ENCODE data around the gene MBP.

Gene MBP

GRCh38 chr18:77131652-77132368 lies 773 bp downstream of the MBP start:
- no peaks in the 10 kb centered on the region for H3K36me3 ChIP-seq (ENCODE audit: control insufficient read depth in 1 of 2, insufficient read depth in 2 of 2, low read length in 2 of 2)
- H3K27ac ChIP-seq (ENCODE audit: low read length), result peak overlapping the region; percentile 84
- no peaks in the 10 kb centered on the region for H3K9me3 ChIP-seq (ENCODE audit: control insufficient read depth in 1 of 2, low read length in 2 of 2)
- peaks cover 3 to 14% of the 10 kb centered on the region in 2 donors for H3K4me1 ChIP-seq (ENCODE audit: control insufficient read depth in 1 of 2, insufficient read depth in 2 of 2, low read length in 2 of 2)
- peak overlapping the region; percentile 61 to 68 for H3K4me3 ChIP-seq (ENCODE audit: low read depth in 1 of 2, low read length in 2 of 2)
- no peaks in the 10 kb centered on the region for H3K27me3 ChIP-seq (ENCODE audit: low read depth, low read length)

DNA sequence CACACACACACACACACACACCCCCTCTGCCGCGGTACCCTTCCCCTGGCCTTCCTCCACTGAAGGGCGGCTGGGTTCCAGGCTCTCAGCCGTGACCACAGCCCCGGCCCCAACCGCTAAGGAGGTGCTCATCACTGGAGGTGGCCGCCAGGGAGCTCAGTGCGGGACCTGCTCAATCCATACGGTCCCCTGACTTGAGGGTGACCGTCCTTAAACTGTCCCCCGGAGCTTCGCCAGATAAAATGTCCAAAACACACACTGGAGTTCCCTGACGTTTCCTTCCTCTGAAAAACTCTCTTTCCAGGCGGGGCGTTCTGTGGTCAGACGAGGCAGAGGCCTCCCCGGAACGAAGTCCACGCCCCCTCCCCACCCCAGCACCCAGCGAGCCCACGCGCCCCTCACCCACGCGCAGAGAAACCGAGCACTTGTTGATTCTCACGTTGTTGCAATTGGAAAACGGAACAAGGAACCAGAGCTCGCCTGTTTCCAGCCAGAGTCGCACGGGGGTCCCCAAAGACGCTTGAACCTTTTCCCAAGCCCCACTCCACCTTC lies 1.4 kb downstream of the MBP start:
- no peaks in the 10 kb centered on the region for H3K27me3 ChIP-seq (ENCODE audit: low read depth, low read length)
- H3K36me3 ChIP-seq (ENCODE audit: control insufficient read depth in 1 of 2, insufficient read depth in 2 of 2, low read length in 2 of 2), result no peaks in the 10 kb centered on the region
- peak overlapping the region; percentile 61 to 68 for H3K4me3 ChIP-seq (ENCODE audit: low read depth in 1 of 2, low read length in 2 of 2)
- H3K9me3 ChIP-seq (ENCODE audit: control insufficient read depth in 1 of 2, low read length in 2 of 2), result no peaks in the 10 kb centered on the region
- H3K4me1 ChIP-seq (ENCODE audit: control insufficient read depth in 1 of 2, insufficient read depth in 2 of 2, low read length in 2 of 2), result peaks cover 3 to 14% of the 10 kb centered on the region in 2 donors
- H3K27ac ChIP-seq (ENCODE audit: low read length), result peak overlapping the region; percentile 84

GRCh38 chr18:77130229-77131099 lies 2.1 kb downstream of the MBP start:
- Histone ChIP-seq H3K27me3 (ENCODE audit: low read depth, low read length) (no peaks in the 10 kb centered on the region), H3K9me3 (ENCODE audit: control insufficient read depth in 1 of 2, low read length in 2 of 2) (no peaks in the 10 kb centered on the region), H3K4me1 (ENCODE audit: control insufficient read depth in 1 of 2, insufficient read depth in 2 of 2, low read length in 2 of 2) (peaks cover 3 to 14% of the 10 kb centered on the region in 2 donors), H3K27ac (ENCODE audit: low read length) (peak overlapping the region; percentile 84), H3K4me3 (ENCODE audit: low read depth in 1 of 2, low read length in 2 of 2) (peak overlapping the region; percentile 61 to 68), H3K36me3 (ENCODE audit: control insufficient read depth in 1 of 2, insufficient read depth in 2 of 2, low read length in 2 of 2) (no peaks in the 10 kb centered on the region)

DNA sequence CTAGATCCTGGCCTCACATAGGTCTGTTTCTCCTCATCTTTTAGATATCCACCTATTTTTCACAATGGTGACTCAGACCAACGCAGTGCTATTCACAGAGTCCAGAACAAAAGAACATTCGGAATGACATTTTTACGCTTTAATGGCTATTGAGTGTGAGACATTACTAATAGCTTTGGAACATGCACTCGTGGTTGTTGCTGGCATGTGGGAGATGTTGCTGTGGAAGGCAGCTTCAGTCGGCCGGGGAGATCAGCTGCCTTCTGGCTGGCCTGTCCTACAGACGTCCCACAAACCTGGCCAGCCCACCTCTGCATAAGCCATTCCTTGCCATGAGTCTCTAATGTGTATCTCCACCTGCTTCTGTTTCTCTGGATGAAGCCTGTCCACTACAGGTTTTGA lies 3.4 kb downstream of the MBP start:
- H3K9me3 ChIP-seq (ENCODE audit: control insufficient read depth in 1 of 2, low read length in 2 of 2), result no peaks in the 10 kb centered on the region
- no peak overlapping the region for H3K4me3 ChIP-seq (ENCODE audit: low read depth in 1 of 2, low read length in 2 of 2)
- no peaks in the 10 kb centered on the region for H3K36me3 ChIP-seq (ENCODE audit: control insufficient read depth in 1 of 2, insufficient read depth in 2 of 2, low read length in 2 of 2)
- H3K27me3 ChIP-seq (ENCODE audit: low read depth, low read length), result no peaks in the 10 kb centered on the region
- no peak overlapping the region for H3K27ac ChIP-seq (ENCODE audit: low read length)
- peaks cover 8 to 14% of the 10 kb centered on the region in 2 donors for H3K4me1 ChIP-seq (ENCODE audit: control insufficient read depth in 1 of 2, insufficient read depth in 2 of 2, low read length in 2 of 2)

DNA sequence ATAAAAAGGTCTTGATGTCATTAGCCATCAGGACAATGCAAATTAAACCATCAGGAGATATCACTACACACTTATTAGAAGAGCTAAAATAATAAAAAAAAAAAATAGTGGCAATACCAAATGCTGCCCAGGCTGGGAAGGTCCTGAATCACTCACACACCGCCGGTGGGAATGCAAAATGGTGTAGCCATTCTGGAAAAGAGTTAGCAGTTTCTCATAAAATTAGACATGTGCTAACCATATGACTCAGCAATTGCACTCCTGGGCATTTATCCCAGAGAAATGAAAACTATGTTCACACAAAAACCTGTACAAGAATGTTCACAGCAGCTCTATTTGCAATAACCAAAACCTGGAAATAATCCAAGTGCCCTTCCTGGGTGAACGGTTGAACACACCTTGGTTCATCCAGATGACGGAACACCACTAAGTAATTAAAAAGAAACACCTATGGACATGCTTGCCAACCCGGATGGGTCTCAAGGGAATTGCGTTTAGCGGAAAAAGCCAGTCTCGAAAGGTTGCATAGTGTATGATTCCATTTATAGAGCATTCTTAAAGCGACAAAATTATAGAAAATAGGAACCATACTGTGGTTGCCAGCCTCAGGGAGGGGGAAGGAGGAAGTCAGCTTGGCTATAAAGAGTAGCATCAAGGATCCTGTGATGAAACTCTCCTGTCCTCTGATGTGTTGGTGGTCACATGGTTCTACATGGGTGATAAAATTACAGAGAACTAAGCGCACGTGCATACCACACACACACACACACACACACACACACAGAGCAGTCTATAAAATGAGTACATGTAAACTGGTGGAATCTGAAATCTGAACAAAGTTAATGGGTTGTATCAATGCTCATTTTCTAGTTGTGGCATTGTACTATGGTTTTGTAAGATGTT lies 4.6 kb downstream of the MBP start:
- no peak overlapping the region for H3K4me3 ChIP-seq (ENCODE audit: low read depth in 1 of 2, low read length in 2 of 2)
- H3K27me3 ChIP-seq (ENCODE audit: low read depth, low read length), result no peaks in the 10 kb centered on the region
- peak overlapping the region; percentile 36 for H3K27ac ChIP-seq (ENCODE audit: low read length)
- peaks cover 5 to 20% of the 10 kb centered on the region in 2 donors for H3K4me1 ChIP-seq (ENCODE audit: control insufficient read depth in 1 of 2, insufficient read depth in 2 of 2, low read length in 2 of 2)
- no peaks in the 10 kb centered on the region for H3K36me3 ChIP-seq (ENCODE audit: control insufficient read depth in 1 of 2, insufficient read depth in 2 of 2, low read length in 2 of 2)
- no peaks in the 10 kb centered on the region for H3K9me3 ChIP-seq (ENCODE audit: control insufficient read depth in 1 of 2, low read length in 2 of 2)

DNA sequence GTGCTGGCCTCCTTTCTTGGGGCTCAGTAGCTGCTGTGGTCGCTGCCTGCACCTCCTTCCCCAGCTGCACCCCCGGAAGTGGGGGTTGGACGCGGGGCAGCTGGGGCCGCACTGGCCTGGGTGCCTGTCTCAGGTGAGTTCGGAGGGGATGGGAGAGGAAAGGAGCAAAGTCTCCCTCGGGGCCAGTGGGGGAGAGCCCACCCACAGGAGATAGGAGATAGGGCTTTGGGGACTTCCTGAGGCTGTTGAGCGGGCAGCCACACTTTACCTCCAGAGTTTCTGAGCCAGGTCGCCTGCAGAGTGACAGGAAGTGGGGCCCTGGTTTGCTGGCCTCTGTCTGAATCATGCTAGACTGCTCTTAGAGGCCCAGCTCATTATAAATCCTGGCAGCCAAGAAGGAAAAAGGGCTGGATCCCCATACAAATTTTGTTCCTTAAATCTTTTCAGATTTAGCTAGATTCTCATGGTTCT lies 8.1 kb downstream of the MBP start:
- no peaks in the 10 kb centered on the region for H3K9me3 ChIP-seq (ENCODE audit: control insufficient read depth in 1 of 2, low read length in 2 of 2)
- H3K27me3 ChIP-seq (ENCODE audit: low read depth, low read length), result no peaks in the 10 kb centered on the region
- no peaks in the 10 kb centered on the region for H3K36me3 ChIP-seq (ENCODE audit: control insufficient read depth in 1 of 2, insufficient read depth in 2 of 2, low read length in 2 of 2)
- H3K27ac ChIP-seq (ENCODE audit: low read length), result no peak overlapping the region
- peaks cover 5 to 9% of the 10 kb centered on the region in 2 donors for H3K4me1 ChIP-seq (ENCODE audit: control insufficient read depth in 1 of 2, insufficient read depth in 2 of 2, low read length in 2 of 2)
- no peak overlapping the region for H3K4me3 ChIP-seq (ENCODE audit: low read depth in 1 of 2, low read length in 2 of 2)

DNA sequence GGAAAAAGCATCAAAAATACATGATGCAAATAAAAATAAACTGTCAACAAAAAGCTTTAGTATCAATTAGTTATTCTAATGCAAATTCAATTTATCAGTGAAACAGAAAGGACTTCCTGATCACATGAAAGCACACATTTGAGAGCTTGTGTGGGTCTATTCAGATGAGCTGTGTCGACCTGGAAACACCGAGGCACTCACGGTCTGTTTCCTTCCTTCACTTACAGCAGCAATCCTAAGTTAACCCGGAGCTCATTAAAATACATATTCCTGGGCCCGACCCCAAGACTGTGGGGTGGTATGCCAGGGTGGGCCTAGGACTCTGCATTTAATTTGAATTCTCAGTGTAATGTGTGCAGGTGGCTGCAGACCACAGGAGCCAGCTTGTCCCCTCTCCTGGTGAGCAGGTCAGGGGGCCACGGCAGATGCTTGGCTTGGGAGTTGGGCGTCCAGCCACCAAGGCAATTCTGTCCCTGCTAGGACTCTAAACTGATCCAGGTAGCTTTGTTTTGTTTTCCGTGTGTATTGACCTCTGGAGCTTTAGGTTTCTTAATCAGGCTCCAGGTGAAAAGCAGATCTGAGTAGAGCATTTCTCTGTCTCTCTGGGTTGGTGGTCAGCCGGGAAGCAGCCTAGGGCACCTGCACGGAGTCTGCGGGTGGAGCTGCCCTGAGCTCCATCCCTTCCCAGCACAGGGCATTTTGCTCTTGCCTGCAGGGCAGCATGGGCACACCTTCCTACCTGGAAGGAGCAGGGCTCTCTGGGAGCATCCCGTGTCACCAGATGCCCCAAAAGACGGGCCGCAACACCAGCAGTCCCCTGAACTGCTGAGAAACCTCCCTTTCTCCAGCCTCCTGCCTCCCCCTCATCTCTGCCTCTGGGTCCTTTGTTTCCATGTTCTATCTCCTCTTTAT lies 9.0 kb downstream of the MBP start:
- H3K36me3 ChIP-seq (ENCODE audit: control insufficient read depth in 1 of 2, insufficient read depth in 2 of 2, low read length in 2 of 2), result no peaks in the 10 kb centered on the region
- no peaks in the 10 kb centered on the region for H3K27me3 ChIP-seq (ENCODE audit: low read depth, low read length)
- no peak overlapping the region for H3K4me3 ChIP-seq (ENCODE audit: low read depth in 1 of 2, low read length in 2 of 2)
- no peaks in the 10 kb centered on the region for H3K9me3 ChIP-seq (ENCODE audit: control insufficient read depth in 1 of 2, low read length in 2 of 2)
- H3K27ac ChIP-seq (ENCODE audit: low read length), result no peak overlapping the region
- H3K4me1 ChIP-seq (ENCODE audit: control insufficient read depth in 1 of 2, insufficient read depth in 2 of 2, low read length in 2 of 2), result peaks cover 5 to 6% of the 10 kb centered on the region in 2 donors

- Histone ChIP-seq H3K27me3 (ENCODE audit: low read depth, low read length) (no peaks in the 10 kb centered on the region), H3K4me1 (ENCODE audit: control insufficient read depth in 1 of 2, insufficient read depth in 2 of 2, low read length in 2 of 2) (peaks cover 5 to 6% of the 10 kb centered on the region in 2 donors), H3K36me3 (ENCODE audit: control insufficient read depth in 1 of 2, insufficient read depth in 2 of 2, low read length in 2 of 2) (no peaks in the 10 kb centered on the region), H3K27ac (ENCODE audit: low read length) (no peak overlapping the region), H3K9me3 (ENCODE audit: control insufficient read depth in 1 of 2, low read length in 2 of 2) (no peaks in the 10 kb centered on the region), H3K4me3 (ENCODE audit: low read depth in 1 of 2, low read length in 2 of 2) (no peak overlapping the region)
Observed at GRCh38 chr18:77121523-77121922, 11.1 kb downstream of the MBP start.

- peaks cover 4 to 11% of the 10 kb centered on the region in 2 donors for H3K4me1 ChIP-seq (ENCODE audit: control insufficient read depth in 1 of 2, insufficient read depth in 2 of 2, low read length in 2 of 2)
- no peak overlapping the region for H3K27ac ChIP-seq (ENCODE audit: low read length)
- H3K36me3 ChIP-seq (ENCODE audit: control insufficient read depth in 1 of 2, insufficient read depth in 2 of 2, low read length in 2 of 2), result no peaks in the 10 kb centered on the region
- H3K27me3 ChIP-seq (ENCODE audit: low read depth, low read length), result no peaks in the 10 kb centered on the region
- no peak overlapping the region for H3K4me3 ChIP-seq (ENCODE audit: low read depth in 1 of 2, low read length in 2 of 2)
- no peaks in the 10 kb centered on the region for H3K9me3 ChIP-seq (ENCODE audit: control insufficient read depth in 1 of 2, low read length in 2 of 2)
Observed at GRCh38 chr18:77119851-77120491, 12.6 kb downstream of the MBP start.
